GM18517 (cell line): ENCODE results near the gene TOGARAM2.

Experiments
- ATAC-seq: cut with Tn5 transposase; IDR thresholded peaks from one replicate; pipeline ENCODE4 v1.9.1; 2021; ENCODE audit warnings: mild to moderate bottlenecking, moderate library complexity; ENCODE audit not compliant: unreplicated experiment

TOGARAM2 gene

DNA sequence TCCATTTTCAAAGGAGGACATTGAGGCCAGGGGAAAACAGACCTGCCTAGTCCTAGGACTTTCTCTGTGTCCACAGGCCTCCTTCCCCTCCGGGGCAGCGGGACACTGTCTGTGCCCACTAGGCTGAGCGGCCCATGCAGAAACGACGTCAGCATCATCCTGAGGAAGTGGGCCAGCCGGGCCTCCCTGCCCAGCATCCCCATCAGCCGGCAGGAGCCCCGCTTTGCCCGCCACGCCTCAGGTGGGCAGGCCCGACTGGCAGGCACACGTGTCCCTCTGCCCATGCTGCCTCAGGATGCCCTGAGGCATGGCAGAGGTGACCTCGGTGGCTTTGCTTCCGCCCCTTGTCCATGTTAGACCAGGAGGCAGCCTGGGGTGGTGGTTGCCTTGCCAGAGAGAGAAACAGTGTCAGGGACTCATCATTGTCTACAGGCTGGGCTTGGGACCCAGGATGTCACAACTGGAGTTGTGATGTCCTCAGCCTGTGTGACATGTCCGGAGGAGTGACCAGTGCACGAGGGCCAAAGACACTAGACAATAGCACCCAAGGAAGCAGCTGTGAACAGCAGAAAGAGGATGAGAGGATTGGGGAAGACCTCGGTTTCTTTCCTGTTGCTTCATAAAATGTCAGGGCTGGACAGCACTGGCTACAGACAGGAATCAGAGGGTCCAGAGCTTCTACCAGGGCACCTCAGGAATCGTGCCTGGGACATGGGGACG, 36.8 kb downstream of the TOGARAM2 start:
- no peak for ATAC-seq

GRCh38 chr2:29021886-29022285, 40.8 kb downstream of the TOGARAM2 start:
- no peak for ATAC-seq

DNA sequence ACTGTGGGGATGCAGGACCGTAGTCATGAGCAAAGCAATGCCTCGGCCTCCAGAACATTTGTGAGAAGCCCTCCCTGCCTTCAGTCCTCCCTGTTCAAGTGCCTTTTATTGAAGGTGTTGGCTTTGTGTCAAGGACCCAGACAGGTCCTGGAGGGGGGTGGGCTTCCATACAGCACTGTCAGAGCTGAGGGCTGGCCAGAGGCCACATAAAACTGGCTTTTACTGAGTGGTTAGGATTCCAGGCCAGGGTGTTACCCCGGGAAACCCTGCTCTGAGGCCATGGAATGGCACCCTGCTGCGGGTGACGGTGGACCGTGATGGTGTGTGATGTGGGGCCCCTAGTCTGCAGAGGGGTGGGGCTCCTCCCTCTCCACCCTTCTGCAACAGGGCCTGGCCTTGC, 41.6 kb downstream of the TOGARAM2 start:
- ATAC-seq: no peak

GRCh38 chr2:29023188-29023587, 42.1 kb downstream of the TOGARAM2 start:
- ATAC-seq: no peak

GRCh38 chr2:29024882-29025430, 43.9 kb downstream of the TOGARAM2 start:
- ATAC-seq: no peak

DNA sequence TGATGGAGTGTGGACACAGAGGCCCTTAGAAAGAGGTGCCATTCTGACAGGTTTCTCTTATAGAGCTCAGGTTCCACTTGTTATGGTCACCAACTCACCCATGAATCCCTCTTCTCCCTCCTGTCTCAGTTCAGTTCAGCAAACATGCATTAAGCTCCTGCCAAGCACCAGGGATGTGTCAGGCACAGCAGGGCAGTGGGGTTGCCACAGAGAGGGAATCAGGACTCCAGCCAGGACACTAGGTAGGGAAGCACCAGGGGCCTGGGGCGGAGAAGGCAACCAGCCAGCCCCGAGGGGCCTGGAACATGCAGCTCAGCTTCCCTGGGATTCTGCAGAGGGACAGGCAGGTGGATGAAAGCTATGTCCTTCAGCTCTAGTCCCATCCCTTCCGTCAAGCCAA, 44.6 kb downstream of the TOGARAM2 start:
- no peak for ATAC-seq

DNA sequence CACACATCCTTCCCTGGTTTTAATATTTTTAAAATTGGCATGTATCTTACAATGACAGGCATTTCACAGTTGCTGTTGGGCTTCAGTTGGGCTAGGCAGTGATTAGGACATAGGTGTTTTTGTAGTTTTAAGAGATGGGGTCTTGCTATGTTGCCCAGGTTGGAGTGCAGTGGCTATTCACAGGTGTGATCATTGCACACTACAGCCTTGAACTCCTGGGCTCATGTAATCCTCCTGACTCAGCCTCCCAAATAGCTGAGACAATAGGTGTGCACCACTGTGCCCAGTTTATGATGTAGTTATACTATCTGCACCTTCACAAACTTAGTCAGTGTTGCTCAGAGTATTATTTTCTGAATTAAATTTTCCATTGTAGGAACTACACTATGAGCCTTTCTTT, 49.9 kb downstream of the TOGARAM2 start:
- no peak for ATAC-seq

GRCh38 chr2:29032189-29032588, 51.1 kb downstream of the TOGARAM2 start:
- no peak for ATAC-seq

DNA sequence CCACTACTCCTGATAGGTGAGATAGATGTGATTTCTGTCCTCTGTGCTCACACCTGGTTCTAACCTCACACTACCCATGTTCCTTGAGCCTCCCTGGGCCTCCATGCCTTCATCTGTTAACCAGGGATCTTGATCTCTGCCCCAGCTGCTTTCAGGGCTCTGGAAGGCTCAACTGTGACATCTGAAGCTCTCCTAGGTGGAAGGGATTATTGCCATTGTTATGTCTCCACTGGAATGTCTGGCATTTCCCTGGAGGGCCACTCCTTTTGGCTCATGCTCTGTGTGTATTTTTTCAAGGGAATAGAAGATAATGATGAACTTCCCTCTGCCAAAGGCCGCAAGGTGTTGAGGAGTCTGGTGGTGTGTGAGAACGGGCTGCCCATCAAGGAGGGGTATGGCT, 52.1 kb downstream of the TOGARAM2 start:
- ATAC-seq: no peak

DNA sequence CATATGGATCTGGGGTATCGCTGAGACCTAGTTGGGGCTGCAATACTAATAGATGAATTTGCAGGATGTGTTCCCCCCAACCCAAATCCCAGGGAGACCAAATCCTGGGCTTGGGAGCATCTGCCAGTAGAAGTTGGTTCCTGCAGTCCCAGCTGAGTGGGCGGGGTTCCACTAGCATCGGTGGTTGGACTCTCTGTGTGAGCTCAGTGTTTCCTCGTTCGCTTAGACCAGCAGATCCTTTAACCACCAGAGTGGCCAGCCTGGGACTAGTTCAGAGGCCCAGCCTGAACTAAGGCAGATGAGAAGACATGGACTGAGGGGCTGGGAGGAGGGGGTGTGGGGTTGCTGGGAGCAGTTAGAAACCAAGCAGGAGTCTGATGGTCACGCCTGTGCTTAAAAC, 52.6 kb downstream of the TOGARAM2 start:
- no peak for ATAC-seq

DNA sequence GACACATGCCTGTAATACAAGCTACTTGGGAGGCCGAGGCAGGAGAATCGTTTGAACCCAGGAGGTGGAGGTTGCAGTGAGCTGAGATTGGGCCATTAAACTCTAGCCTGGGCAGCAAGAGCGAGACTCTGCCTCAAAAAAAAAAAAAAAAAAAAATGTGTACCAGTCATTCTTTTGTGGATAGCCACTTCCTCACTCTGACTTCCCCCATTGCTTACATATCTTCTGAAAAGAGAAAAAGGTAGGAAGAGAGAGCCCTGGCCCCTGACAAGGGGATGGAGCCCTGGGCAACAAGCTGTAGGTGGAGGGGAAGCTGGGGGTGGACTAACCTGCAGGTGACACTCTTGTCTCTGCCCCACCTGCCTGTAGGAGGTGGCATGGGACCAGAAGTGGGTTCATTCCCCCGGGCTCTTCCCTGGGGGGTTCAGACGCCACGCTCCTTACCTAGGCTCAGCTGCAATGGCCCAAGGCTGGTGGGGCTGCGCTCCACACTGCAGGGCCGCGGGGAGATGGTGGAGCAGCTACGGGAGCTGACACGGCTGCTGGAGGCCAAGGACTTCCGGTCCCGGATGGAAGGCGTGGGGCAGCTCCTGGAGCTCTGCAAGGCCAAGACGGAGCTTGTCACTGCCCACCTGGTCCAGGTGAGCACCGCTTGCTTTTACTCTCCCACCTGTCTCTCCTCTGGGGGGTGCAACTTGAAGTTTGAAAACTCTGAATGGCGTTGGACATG, 54.1 kb downstream of the TOGARAM2 start:
- ATAC-seq: no peak

DNA sequence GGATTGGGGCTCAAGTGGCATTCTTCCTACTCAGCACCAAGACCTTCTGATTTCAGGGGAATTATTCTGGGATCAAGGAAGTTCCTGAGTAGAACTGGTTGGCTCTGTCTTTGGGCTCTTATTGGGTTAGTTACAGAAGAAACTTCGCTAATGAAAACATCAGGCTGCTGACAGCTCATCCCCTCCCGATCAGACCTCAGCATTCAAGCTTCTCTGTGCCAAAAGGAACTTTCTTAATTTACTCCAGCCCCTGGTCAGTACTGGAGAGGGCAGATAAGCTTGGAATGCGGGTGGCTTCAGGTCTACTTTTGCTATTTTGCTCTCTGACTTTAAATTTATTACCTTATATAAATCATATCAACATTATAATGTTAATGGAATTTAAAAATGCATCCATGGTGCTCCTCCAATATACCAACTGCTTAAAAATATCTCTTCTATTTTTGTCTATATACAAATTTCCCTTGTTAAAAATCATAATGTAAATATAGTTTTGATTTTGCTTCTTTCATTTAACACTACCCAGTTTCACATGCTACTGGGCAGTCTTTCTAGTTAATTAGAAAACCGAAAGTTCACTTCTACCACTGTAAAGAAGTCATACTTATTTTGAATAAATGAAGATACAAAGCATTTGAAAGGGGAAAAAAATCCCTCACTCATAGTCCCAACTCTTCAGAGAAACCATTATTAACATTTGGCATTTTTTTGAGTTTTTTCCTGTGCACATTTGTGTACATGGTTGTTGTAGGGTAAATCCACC, 58.8 kb downstream of the TOGARAM2 start:
- ATAC-seq: no peak

GRCh38 chr2:29040552-29040951, 59.5 kb downstream of the TOGARAM2 start:
- no peak for ATAC-seq

DNA sequence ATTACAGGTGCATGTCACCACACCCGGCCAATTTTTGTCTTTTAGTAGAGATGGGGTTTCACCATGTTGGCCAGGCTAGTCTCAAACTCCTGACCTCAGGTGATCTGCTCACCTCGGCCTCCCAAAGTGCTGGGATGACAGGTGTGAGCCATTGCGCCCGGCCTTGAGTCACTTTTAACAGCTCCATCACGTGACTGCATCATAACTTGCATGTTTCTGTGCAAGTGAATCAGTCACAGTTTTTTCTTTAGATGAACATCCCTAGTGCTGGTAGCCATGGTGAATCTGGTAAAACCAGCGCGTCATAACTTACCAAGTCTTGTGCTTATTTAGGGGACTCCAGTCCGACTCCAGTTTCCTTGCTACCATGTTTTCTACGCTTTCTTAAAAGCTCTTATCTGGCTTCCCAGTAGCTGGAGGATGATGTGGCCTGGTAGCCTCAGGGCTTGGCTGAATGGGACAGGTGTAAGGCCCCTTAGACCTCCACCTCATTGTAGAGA, 60.1 kb downstream of the TOGARAM2 start:
- ATAC-seq: no peak

DNA sequence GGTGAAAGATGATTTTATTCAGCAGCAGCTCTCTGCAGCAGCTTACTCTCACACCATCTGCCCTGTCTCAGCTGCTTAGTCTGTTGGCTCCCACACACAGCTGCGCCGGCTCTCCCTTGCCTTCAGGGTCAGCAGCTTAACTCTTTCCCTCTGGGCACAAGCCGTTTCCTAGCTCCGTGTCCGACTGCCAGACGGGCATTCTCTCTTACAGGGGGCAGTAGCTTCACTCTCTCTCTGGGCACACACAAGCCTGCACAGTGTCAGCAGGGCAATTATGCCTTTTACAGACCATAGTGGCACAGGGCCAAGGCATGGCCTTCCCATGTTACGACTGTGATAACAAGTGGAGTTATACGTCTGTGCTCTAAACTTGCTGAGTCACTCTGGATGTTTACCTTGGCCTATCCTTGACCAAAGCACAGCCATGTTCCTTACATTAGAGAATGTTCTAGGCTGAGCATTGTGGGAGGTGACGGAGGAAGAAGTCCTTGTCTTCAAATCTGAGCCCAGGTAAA, 61.5 kb downstream of the TOGARAM2 start:
- ATAC-seq: no peak

GRCh38 chr2:29044459-29044858, 63.4 kb downstream of the TOGARAM2 start:
- ATAC-seq: no peak

DNA sequence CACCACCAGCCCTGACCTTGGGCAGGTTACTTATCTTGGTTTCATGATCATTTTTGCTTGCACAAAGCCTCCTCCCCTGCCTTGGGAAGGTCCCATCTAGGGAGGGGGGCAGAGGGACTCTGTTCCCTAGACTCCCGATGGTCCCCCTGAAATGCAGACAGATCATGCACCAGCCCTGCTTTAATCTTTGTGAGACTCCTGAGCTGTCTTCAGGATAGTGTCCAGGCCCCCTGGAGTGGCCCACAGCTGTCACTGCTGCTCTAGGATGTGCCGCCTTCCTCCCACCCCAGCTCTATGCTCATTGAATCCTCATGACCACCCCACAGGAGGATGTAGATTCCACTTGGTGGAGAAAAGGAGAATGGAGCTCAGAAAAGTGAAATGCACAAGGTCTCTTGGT, 65.2 kb downstream of the TOGARAM2 start:
- no peak for ATAC-seq

DNA sequence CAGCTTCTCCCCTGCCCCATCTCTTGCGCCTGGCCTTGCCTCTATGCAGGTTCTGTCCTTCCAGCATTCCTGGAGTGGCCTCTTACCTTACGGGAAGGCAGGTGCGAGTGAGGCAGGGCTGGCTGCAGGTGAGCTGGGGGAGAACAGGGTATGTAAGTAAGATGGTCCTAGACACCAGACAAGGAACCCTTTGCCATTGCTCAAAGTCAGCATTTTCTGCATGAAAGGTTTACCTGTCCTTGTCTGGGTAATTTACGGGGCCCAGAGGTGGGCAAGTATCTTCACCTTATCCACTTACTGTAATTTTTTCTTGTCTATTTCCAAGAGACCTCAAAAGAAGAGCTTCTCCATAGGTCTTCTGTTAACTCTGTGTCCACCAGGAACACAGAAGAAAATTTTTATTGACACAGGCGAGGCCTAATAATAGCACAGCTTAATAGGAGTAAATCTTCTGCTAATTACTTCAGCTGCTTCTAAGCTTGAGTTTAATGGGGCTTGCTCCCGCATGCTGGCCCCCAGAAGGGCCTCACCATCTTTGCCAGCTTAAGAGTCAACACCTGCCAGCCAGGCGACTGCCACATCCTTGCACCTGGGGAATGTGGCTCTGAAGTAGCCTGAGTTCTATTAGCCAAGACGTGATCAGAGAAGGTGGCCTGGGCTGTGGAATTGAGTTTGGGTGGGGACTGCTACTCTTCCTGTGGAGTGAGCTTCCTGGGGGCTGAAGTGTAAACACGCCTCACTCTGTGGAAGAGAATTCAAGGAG, 66.2 kb downstream of the TOGARAM2 start:
- ATAC-seq: no peak

GRCh38 chr2:29050591-29050990, 69.5 kb downstream of the TOGARAM2 start:
- no peak for ATAC-seq

DNA sequence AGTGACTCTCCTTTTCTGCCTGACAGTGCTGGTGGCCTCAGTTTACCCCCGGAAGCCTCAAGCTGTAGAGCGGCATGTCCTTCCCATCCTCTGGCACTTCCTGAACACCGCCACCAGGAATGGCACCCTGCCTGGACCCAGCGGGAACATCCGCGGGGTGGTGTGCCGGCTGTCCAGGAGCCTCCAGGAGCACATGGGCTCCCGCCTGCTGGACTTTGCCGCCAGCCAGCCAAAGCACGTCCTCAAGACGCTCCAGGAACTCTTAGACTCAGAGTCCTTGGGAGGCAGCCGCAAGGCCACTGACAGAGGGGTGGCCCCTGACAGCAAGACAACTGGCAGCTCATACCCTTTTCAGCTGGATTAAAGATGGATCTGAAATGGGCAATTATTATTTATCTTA, 70.6 kb downstream of the TOGARAM2 start:
- ATAC-seq: no peak
